Neural progenitor cell (in vitro differentiated cells): ENCODE data around the gene HRH2. TPM values are rescaled to one million over a fixed set of nuclear protein-coding genes. Genes with fewer than 3 reads are reported as not detected.

ENCODE experiments used
- DNase-seq: peaks from one replicate; pipeline ENCODE4 v3.0.0-alpha.2; 2016; ENCODE audit warnings: low spot score
- H2AFZ ChIP-seq: fragments of 200-600 bp; sonication (generic); replicated peaks from 2 replicates; pipeline ENCODE4 v1.6.1; 2016; ENCODE audit warnings: antibody characterized with exemption
- H3F3A ChIP-seq: fragments of 200-600 bp; sonication (generic); 2 replicates; pipeline ENCODE4 v1.6.1; 2016; ENCODE audit warnings: antibody characterized with exemption, low read depth
- H3K27ac ChIP-seq: fragments of 200-600 bp; sonication (generic); 2 replicates; pipeline ENCODE4 v1.5.1; 2016; ENCODE audit warnings: mild to moderate bottlenecking
- H3K27me3 ChIP-seq: fragments of 200-600 bp; sonication (generic); 2 replicates; pipeline ENCODE4 v1.6.1; 2016; ENCODE audit warnings: mild to moderate bottlenecking, moderate library complexity
- H3K36me3 ChIP-seq: fragments of 200-600 bp; sonication (generic); 2 replicates; pipeline ENCODE4 v1.5.1; 2016
- H3K4me1 ChIP-seq: fragments of 200-600 bp; sonication (generic); 2 replicates; pipeline ENCODE4 v1.6.1; 2016; ENCODE audit warnings: mixed run types
- H3K4me2 ChIP-seq: fragments of 200-600 bp; sonication (generic); 2 replicates; pipeline ENCODE4 v1.6.1; 2016
- H3K4me3 ChIP-seq: fragments of 200-600 bp; sonication (generic); 2 replicates; pipeline ENCODE4 v1.5.1; 2016
- H3K79me2 ChIP-seq: fragments of 200-600 bp; sonication (generic); 2 replicates; pipeline ENCODE4 v1.6.1; 2016; ENCODE audit warnings: low read depth
- H3K9ac ChIP-seq: fragments of 200-600 bp; sonication (generic); 2 replicates; pipeline ENCODE4 v1.6.1; 2016
- H3K9me3 ChIP-seq: fragments of 200-600 bp; sonication (generic); 2 replicates; pipeline ENCODE4 v1.5.1; 2016; ENCODE audit warnings: low read depth
- H4K20me1 ChIP-seq: fragments of 200-600 bp; sonication (generic); 2 replicates; pipeline ENCODE4 v1.6.1; 2016; ENCODE audit warnings: low read depth
- H3K27ac Mint-ChIP-seq: 3 replicates; pipeline ENCODE4 v1.8.0; 2021; ENCODE audit warnings: mixed read lengths
- H3K27me3 Mint-ChIP-seq: 2 replicates; pipeline ENCODE4 v1.8.0; 2022; ENCODE audit warnings: low read depth, mild to moderate bottlenecking, inconsistent platforms, moderate library complexity, mixed read lengths; ENCODE audit not compliant: insufficient read depth
- H3K36me3 Mint-ChIP-seq: 3 replicates; pipeline ENCODE4 v1.8.0; 2021; ENCODE audit warnings: mixed read lengths
- H3K4me1 Mint-ChIP-seq: 3 replicates; pipeline ENCODE4 v1.8.0; 2021; ENCODE audit warnings: mixed read lengths
- H3K4me3 Mint-ChIP-seq: 3 replicates; pipeline ENCODE4 v1.8.0; 2021; ENCODE audit warnings: mild to moderate bottlenecking, moderate library complexity, mixed read lengths
- H3K9me3 Mint-ChIP-seq: 3 replicates; pipeline ENCODE4 v1.8.0; 2020; ENCODE audit warnings: mixed read lengths
- CTCF ChIP-seq: fragments of 200-600 bp; sonication (generic); IDR thresholded peaks from 2 replicates; pipeline ENCODE4 v1.5.1; 2017; ENCODE audit warnings: antibody characterized with exemption, mild to moderate bottlenecking
- EZH2 ChIP-seq: fragments of 200-600 bp; sonication (generic); IDR thresholded peaks from 2 replicates; pipeline ENCODE4 v1.6.1; 2017; ENCODE audit warnings: antibody characterized with exemption, mild to moderate bottlenecking, moderate library complexity
- EZH2phosphoT487 ChIP-seq: fragments of 200-600 bp; sonication (generic); IDR thresholded peaks from 2 replicates; pipeline ENCODE4 v1.6.1; 2017; ENCODE audit warnings: antibody characterized with exemption
- total RNA-seq: library from RNA; depleted of rRNA; stranded (reverse); fragments of >200 nt; gene quantifications from 2 replicates; pipeline ENCODE4 v1.2.3, GENCODE V29; 2015; ENCODE audit warnings: low replicate concordance

The HRH2 gene
- total RNA-seq, 1 donor from 2014 or later = not detected

GRCh38 chr5:175743676-175744210 lies 85.9 kb downstream of the HRH2 start:
- H4K20me1 ChIP-seq = no peaks in the 10 kb centered on the region
- peaks cover 8% of the 10 kb centered on the region for H3K27me3 Mint-ChIP-seq
- H3K27ac ChIP-seq = no peak overlapping the region
- no peaks in the 10 kb centered on the region for H3K36me3 Mint-ChIP-seq
- H3K4me3 Mint-ChIP-seq = no peak overlapping the region
- no peak overlapping the region for H2AFZ ChIP-seq
- no peaks in the 10 kb centered on the region for H3K79me2 ChIP-seq
- H3K4me2 ChIP-seq = no peak overlapping the region
- no peaks in the 10 kb centered on the region for H3K27me3 ChIP-seq
- H3K36me3 ChIP-seq = no peaks in the 10 kb centered on the region
- no peaks in the 10 kb centered on the region for H3K9me3 Mint-ChIP-seq
- TF ChIP-seq CTCF (no peak), EZH2phosphoT487 (no peak), EZH2 (no peak)
- no peak overlapping the region for H3K9ac ChIP-seq
- H3F3A ChIP-seq = no peaks in the 10 kb centered on the region
- no peak overlapping the region for H3K4me3 ChIP-seq
- no peaks in the 10 kb centered on the region for H3K9me3 ChIP-seq
- no peaks in the 10 kb centered on the region for H3K4me1 ChIP-seq
- peaks cover 9% of the 10 kb centered on the region for H3K4me1 Mint-ChIP-seq
- no peak overlapping the region for H3K27ac Mint-ChIP-seq
- DNase-seq = peak; percentile 75

GRCh38 chr5:175745210-175745609 lies 87.3 kb downstream of the HRH2 start:
- Histone ChIP-seq H3K79me2 (no peaks in the 10 kb centered on the region), H3K9ac (no peak overlapping the region), H3K4me3 (no peak overlapping the region), H3K4me1 (no peaks in the 10 kb centered on the region), H3K27me3 (no peaks in the 10 kb centered on the region), H3K27ac (no peak overlapping the region), H3K4me2 (no peak overlapping the region), H3F3A (no peaks in the 10 kb centered on the region), H3K9me3 (no peaks in the 10 kb centered on the region), H2AFZ (no peak overlapping the region), H3K36me3 (no peaks in the 10 kb centered on the region), H4K20me1 (no peaks in the 10 kb centered on the region)
- TF ChIP-seq CTCF = no peak
- no peak for TF ChIP-seq EZH2
- H3K27ac Mint-ChIP-seq = no peak overlapping the region
- H3K4me1 Mint-ChIP-seq = peaks cover 16% of the 10 kb centered on the region
- no peaks in the 10 kb centered on the region for H3K36me3 Mint-ChIP-seq
- H3K4me3 Mint-ChIP-seq = no peak overlapping the region
- DNase-seq = no peak
- peaks cover 8% of the 10 kb centered on the region for H3K27me3 Mint-ChIP-seq
- no peaks in the 10 kb centered on the region for H3K9me3 Mint-ChIP-seq

- no peaks in the 10 kb centered on the region for H3K36me3 ChIP-seq
- H3K4me2 ChIP-seq = peak overlapping the region; percentile 61
- no peak overlapping the region for H3K9ac ChIP-seq
- Mint-ChIP-seq H3K4me1 (peaks cover 26% of the 10 kb centered on the region), H3K4me3 (no peak overlapping the region), H3K9me3 (no peaks in the 10 kb centered on the region), H3K36me3 (no peaks in the 10 kb centered on the region), H3K27ac (no peak overlapping the region), H3K27me3 (peaks cover 4% of the 10 kb centered on the region)
- H3K9me3 ChIP-seq = no peaks in the 10 kb centered on the region
- no peaks in the 10 kb centered on the region for H3K79me2 ChIP-seq
- H3K27me3 ChIP-seq = no peaks in the 10 kb centered on the region
- H2AFZ ChIP-seq = peak overlapping the region; percentile 79
- H3K27ac ChIP-seq = no peak overlapping the region
- H4K20me1 ChIP-seq = no peaks in the 10 kb centered on the region
- peak overlapping the region; percentile 27 for H3K4me3 ChIP-seq
- H3K4me1 ChIP-seq = no peaks in the 10 kb centered on the region
- no peaks in the 10 kb centered on the region for H3F3A ChIP-seq
- TF ChIP-seq EZH2 (no peak), EZH2phosphoT487 (no peak), CTCF (no peak)
- DNase-seq = peak; percentile 58
Measured at GRCh38 chr5:175746851-175747250, 89.0 kb downstream of the HRH2 start.
